HG03571 (cell line): ENCODE data around the gene INA.
"Not testable (repeated sequence)": the region's sequence is repeated elsewhere in the genome, so short reads cannot be mapped to it uniquely, and the experiment has no call there.

Source experiments
- ATAC-seq: cut with Tn5 transposase; IDR thresholded peaks from one replicate; pipeline ENCODE4 v1.9.1; 2021; ENCODE audit not compliant: unreplicated experiment

INA gene

DNA sequence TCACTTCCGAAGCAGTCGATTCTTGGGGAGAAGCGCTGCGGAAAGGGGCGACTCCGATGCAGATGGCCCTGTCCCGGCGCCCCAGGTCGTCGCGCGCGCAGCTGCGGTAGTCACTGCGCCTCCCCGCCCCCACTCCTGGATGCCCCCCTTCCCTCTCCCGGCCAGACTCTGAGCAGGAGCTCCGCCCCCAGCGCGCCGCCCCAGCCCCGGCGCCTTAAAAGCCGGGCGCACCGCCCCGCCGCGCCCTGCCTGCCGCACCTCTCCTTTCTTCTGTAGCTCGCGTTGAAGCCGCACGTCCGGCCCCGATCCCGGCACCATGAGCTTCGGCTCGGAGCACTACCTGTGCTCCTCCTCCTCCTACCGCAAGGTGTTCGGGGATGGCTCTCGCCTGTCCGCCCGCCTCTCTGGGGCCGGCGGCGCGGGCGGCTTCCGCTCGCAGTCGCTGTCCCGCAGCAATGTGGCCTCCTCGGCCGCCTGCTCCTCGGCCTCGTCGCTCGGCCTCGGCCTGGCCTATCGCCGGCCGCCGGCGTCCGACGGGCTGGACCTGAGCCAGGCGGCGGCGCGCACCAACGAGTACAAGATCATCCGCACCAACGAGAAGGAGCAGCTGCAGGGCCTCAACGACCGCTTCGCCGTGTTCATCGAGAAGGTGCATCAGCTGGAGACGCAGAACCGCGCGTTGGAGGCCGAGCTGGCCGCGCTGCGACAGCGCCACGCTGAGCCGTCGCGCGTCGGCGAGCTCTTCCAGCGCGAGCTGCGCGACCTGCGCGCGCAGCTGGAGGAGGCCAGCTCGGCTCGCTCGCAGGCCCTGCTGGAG is at the start of gene INA:
Gene INA (plus strand): TSS at position 243 of the 817 bp plus-strand sequence. CDS start 74 bp downstream, at position 317.
- ATAC-seq = no peak

DNA sequence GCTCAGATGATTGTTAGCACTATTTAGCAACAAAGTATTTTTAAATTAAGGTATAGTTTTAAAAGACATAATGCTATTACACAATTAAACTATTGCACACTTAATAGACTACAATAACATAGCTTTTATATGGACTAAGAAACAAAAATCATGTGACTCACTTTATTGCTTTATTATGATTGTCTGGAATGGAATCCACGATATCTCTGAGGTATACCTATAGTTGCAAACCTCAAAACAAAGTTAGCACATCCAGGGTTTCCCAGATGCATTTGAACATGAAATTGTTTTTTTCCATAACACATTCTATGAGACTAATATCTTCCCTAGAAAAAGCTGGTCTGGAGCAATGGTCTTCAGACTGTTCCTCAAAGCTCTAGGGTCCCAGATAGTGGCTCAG is 49.5 kb upstream of the INA start:
- no peak for ATAC-seq

DNA sequence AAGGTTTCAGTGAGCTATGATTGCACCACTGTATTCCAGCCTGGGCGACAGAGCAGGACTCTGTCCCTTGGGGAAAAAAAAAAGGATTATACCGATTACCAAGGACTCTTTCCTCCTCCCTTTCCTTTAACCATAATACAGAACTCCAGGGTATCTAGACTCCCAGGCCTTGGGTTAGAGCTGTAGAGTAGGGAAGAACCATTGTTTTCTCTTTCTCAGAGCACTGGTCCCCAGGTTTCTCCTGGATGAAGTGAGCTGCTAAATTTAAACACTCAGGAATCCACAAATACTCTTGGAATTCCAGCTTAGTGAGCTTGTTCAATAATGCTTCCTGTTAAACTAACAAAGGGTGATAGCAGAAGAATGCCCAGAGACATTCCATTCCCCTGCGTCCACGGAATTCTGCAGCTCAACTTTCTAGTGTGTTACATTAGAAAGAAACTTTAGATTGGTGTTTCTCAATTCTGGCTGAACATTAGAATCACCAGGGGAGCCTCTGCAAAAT is 45.8 kb upstream of the INA start:
- no peak for ATAC-seq

DNA sequence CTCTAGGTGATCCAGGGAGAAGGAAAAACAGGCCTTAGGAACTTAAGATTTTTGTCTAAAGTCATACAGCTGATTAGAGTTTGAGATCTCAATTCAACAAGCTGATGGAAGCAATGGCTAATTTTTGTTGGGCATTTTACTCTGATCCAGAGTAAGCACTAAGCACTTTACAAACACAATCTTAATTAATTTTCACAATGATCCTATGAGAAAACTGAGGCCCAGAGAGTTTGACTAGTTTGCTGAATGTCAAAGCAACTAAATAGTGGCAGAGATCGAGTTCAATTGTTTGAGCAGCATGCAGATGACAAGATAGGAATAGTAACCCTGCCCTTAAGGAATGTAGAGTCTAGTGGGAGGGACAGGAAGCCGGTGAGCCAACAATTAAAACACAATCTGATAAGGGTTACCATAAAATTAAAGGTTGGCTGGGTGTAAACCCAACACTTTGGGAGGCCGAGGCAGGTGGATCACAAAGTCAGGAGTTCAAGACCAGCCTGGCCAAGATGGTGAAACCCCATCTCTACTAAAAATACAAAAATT is 44.7 kb upstream of the INA start:
- no peak for ATAC-seq

DNA sequence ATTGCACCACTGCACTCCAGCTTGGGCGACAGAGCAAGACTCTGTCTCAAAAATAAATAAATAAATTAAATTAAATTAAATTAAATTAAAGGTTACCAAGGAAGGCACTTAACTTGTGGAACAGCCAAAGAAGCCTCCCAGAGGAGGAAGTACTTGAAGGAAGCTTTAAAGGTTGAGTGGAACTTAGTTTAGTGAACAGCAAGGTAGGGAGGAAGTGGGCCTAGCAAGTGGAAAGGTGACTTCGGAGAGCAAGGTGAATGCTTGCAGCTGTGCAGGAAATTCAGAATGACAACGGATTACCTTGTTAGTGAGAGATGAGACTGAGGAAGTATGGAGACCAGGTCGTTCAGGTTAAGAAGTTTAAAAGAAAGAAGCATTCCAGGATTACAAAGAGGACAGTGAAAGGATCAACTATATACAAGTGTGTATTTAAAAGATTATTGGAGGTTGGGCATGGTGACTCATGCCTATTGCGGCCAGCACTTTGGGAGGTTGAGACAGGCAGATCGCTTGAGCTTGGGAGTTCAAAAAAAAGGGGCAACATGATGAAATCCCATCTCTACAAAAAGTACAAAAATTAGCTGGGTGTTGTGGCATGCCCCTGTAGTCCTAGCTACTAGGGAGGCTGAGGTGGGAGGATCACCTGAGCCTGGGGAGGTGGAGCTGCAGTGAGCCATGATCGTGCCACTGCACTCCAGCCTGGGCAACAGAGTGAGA is 44.0 kb upstream of the INA start:
- no peak for ATAC-seq

DNA sequence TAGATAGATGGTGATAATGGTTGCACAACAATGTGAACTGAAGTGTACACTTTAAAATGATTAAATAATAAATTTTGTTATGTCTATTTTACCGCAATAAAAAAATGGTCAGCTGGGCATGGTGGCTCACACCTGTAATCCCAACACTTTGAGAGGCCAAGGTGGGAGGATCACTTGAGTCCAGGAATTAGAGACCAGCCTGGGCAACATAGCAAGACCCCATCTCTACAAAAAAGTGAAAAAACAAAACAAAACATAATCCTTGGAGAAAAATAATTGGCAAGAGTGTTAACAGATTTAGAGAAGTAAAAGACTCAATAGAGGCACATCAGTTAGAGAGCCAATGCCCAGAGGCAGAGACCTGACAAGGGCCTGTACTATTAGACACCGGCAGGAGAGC is 41.2 kb upstream of the INA start:
- ATAC-seq = no peak

DNA sequence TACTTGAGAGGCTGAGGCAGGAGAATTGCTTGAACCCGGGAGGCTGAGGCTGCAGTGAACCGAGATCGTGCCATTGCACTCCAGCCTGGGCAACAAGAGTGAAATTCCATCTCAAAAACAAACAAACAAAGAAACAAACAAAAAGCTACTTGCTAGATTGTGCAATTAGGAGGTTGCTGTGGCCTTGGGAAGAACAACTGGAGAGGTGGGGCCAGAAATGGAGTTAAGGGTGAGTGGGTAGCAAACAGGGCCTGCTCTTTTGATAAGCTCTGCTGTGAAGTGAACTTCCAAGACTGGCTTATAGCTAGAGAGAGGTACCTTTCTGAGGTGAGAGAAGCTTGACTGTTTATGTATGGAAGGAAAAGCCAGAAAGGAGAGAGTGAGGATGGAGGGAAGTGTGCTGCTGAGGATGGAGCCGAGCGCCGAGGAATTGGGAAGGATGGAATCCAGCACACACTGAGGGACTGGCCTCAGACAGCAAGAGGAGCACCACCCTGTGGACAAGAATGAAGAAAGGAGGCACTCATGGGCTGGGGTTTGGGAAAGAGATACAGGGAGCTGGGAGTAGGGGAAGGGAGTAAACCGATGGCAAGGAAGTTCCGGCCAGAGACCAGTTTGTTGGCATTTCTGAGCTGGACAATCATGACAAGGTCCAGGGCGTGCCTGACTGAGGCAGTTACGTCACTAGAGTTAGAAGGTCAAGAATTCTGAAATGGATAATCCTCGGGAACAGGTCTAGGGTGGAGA is 38.3 kb upstream of the INA start:
- ATAC-seq = no peak

DNA sequence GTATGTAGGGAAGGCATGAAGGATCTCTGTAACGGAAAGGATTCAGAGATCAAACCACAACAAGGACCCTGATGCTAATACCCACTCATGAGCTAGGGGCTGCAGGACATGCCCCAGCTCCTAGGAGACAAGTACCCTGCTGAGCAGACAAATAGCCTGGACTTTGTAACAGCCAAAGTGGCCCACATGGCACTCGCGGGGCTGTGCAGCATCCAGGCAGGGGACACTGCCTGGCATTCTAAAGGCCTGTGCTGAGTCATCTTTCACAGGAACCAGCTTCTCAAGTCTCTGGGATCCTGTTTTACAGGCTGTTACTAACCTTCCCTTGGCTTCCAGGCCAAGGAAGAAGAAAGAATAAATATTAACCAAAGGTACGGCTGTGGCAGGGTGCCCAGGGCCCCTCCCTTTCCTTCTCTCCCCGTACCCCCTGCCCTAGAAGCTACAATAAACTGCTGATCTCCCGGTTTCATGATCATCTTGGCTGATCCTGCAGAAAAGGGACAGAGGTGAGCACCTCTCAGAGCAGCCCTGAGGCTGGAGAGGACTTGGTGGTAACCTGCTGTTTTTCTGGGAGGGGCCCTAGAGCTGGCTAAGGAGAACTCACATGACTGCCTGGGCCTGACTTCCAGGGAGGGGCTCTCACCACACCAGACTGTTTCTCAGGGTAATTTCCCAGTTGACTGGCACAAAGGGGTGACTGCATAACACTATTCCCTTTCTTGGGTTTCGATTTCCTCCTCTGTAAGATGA is 35.5 kb upstream of the INA start:
- no peak for ATAC-seq

DNA sequence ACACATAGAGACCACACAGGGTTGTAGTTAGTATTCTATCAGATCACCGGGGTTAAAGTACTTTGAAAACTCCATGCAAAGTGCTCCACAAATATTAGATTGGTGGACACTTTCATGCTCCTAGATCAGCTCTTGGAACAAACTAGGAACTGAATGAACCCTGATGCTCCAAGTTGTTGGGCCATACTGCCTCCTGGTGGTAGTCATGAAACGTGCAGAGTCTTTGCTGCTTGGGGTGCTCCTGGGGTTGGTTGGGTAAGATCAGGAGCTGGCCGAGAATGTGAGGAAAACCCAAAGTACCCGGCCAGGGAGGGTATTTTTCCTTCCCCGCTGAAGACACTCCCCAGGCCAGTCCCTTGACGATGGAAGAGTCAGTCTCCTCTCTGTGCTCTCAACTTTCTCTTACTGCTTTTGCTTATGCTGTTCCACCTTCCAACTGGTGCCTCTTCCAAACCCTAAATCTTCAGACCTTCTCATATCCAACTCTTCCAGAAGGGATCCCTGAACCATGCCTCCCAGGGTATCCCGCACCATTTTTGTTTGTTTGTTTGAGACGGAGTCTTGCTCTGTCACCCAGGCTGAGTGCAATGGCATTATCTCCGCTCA is 32.2 kb upstream of the INA start:
- no peak for ATAC-seq

DNA sequence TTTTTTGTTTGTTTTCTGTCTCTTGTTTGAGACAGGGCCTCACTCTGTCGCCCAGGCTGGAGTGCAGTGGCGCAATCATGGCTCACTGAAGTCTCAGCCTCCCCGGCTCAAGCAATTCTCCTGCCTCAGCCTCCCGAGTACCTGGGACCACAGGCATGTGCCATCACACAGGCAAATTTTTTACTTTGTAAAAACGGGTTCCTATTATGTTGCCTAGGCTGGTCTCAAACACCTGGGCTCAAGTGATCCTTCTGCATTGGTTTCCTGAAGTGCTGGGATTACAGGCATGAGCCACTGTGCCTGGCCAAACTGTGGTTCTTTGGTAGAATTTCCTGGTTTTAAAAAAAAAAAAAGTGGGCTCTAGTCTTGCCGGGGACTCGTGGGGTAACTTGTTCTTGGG is 31.4 kb upstream of the INA start, which contains the start of gene RPEL1:
Gene RPEL1 (plus strand): TSS at position 301 of the 400 bp plus-strand sequence. CDS start 110 bp downstream, outside the sequence.
- ATAC-seq = not testable (repeated sequence)

DNA sequence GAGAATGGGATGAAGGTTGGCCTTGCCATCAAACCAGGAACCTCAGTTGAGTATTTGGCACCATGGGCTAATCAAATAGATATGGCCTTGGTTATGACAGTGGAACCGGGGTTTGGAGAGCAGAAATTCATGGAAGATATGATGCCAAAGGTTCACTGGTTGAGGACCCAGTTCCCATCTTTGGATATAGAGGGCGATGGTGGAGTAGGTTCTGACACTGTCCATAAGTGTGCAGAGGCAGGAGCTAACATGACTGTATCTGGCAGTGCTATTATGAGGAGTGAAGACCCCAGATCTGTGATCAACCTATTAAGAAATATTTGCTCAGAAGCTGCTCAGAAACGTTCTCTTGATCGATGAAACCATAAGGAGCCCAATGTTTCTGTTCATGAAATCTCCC is 30.6 kb upstream of the INA start:
- no peak for ATAC-seq

DNA sequence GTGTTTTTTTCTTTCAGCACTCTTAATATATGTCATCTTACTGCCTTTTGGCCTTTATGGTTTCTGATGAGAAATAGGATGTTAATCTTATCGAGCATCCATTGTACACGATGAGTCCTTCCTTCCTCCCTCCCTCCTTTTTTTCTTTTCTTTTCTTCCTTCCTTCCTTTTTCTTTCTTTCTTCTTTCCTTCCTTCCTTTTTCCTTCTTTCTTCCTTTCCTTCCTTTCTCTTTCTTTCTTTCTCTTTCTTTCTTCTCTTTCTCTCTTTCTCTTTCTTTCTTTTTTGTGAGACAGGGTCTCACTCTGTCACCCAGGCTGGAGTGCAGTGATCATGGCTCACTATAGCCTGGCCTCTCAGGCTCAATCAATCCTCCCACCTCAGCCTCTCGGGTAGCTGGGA is 22.8 kb upstream of the INA start:
- no peak for ATAC-seq

DNA sequence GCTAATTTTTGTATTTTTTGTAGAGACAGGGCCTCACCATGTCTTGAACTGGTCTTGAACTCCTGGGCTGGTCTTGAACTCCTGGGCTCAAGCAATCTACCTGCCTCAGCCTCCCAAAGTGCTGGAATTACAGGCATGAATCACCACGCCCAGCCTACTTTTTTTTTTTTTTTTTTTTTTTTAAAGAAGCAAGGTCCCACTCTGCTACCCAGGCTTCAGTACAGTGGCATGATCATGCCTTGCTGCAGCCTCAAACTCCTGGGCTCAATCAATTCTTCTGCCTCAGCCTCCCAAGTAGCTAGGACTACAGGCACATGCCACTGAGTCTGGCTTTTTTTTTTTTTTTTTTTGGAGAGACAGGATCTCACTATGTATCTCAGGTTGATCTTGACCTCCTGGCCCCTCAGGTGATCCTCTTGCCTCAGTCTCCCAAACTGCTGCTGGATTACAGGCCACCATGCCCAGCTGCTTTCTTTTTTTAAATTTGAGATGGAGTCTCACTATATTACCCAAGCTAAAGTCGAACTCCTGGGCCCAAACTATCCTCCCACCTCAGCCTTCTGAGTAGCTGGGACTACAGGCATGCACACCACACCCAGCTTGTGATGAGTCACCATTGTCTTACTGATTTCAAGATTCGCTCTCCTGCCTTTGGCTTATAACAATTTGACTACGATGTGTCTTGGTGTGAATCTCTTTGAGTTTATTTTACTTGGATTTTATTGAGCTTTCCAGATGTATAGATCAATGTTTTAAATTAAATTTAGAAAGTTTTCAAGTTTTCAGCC is 22.2 kb upstream of the INA start:
- no peak for ATAC-seq

DNA sequence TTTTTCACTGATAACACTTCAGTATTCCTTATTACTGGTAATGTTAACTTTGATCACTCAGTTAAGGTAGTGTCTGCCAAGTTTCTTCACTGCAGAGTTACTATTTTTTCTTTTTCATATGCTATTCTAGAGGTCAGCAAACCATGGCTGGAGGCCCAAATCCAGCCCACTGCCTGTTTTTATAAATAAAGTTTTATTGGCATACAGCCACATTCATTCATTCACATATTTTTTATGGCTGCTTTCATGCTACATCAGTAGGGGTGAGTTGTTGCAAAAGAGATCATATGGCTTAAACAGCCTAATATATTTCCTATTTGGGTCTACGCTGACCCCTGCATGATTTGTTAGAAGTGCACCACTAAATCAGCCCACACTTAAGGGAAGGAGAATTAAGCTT is 20.3 kb upstream of the INA start:
- no peak for ATAC-seq

DNA sequence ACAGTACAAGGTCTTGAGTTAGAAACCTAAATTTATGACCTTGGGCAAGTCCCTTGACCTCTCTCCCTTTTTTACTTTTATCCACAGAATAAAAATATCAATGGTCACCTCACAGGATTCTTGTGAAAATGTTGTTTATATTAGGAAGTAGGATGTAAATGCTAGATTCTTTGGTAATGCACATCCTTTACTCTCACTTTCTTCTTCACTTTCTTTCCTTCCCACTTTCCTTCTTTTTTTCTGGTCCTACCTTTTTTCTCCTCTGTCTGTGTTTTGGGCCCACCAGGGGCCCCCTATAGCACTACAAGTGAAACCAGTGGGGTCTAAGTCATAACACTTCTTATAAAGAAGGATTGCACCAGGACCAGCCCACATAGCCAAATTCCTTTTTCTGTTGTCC is 19.1 kb upstream of the INA start:
- ATAC-seq = no peak

DNA sequence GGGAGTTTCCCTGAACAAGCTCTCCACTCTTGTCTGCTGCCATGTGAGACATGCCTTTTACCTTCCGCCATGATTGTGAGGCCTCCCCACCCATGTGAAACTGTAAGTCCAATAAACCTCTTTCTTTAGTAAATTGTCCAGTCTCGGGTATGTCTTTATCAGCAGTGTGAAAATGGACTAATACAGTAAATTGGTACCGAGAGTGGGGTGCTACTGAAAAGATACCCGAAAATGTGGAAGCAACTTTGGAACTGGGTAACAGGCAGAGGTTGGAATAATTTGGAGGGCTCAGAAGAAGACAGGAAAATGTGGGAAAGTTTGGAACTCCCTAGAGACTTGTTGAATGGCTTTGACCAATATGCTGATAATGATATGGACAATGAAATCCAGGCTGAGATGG is 18.0 kb upstream of the INA start:
- ATAC-seq = not testable (repeated sequence)

DNA sequence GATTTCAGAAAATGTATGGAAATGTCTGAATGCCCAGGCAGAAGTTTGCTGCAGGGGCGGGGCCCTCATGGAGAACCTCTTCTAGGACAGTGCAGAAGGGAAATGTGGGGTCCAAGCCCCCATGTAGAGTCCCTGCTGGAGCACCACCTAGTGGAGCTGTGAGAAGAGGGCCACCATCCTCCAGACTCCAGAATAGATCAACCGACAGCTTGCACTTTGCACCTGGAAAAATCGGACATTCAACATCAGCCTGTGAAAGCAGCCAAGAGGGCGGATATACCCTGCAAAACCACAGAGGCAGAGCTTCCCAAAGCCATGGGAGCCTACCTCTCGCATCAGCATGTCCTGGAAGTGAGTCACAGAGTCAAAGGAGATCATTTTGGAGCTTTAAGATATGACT is 16.9 kb upstream of the INA start:
- no peak for ATAC-seq

DNA sequence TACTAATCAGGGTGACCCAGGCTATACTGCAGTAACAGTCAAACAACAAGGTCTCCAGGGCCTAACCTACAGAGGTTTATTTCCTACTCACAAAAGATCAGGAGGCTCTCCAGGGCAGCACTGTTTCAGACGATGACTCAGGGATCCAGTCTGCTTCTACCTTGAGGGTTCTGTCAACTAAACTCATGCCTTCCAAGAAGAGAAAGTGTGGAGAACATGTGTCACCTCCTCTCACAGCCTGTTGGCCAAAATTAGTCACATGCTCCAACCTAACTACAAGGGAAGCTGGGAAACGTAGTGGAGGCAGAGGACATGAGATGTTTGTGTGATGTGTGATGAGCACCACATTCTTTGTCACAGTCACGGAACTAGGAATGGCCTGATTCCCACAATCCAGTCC is 14.7 kb upstream of the INA start:
- no peak for ATAC-seq

DNA sequence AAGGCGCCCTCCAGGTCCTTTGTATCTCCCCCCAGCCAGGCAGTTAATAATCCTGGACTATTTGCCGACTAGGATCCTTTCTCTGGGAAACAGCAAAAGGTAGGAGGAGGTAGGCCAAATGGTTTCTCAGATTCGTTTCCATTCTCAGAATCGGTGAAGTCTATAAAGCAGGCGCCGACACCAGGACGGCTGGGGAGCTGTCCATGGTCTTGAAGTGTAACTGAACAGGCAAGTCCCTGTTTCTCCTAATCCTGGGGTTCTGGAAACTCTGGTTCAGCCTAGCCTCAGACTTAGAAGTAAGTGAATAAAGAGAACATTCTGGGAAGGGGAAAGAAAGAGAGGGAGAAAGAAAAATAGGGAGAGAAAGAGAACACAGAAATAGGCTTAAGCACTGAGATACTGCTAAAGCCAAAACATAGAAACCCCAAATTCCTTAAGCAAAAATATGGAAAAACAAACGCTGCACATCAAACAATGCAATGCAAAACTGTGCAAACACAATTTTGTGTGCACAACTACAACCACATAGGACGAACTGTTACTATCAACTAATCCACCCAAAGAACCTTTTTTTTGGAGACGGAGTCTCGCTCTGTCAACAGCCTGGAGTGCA is 11.1 kb upstream of the INA start:
- no peak for ATAC-seq
